ENCODE data around the gene DDHD1. TPM values are rescaled to one million over a fixed set of nuclear protein-coding genes. Genes with fewer than 3 reads are reported as not detected.
"Not testable (repeated sequence)": the region's sequence is repeated elsewhere in the genome, so short reads cannot be mapped to it uniquely, and the experiment has no call there.

DDHD1 gene
- total and polyA plus RNA-seq, 2 experiments from 2014 or later = 10.5 to 15.8 TPM

DNA sequence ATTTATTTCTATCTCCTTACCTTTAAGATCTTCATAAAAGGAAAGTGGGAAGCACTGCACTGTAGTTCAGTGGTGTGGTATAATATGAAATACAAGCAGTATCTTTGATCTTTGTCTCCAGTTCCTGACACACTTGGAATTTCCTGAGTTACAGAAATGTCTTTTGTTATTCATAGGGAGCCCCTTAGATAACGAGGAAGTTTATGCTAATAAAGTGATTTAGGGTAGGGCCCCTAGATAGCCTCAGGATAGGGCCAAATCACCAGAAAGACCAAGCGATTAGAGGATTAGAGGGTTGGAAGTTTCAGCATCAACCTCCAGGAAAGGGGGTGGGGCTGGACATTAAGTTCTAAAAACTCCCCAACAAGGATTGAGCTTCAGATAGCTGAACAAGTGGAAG, 29.9 kb upstream of the DDHD1 start:
- Histone ChIP-seq H3K27ac (no peak overlapping the region), H3K4me3 (no peak overlapping the region), H3K27me3 (replicated peaks; ENCODE audit: insufficient read depth) (no peaks in the 10 kb centered on the region), H2AFZ (no peak overlapping the region), H3K9me3 (ENCODE audit: low read depth) (no peaks in the 10 kb centered on the region), H3K9me2 (ENCODE audit: insufficient read depth) (no peaks in the 10 kb centered on the region), H3K4me1 (ENCODE audit: insufficient read depth) (0 out of 2 replicates have a peak, but pooled peaks cover 2% of the 10 kb centered on the region), H4K20me1 (ENCODE audit: insufficient read depth) (no peaks in the 10 kb centered on the region), H3K36me3 (ENCODE audit: low read depth) (no peaks in the 10 kb centered on the region), H3K4me2 (ENCODE audit: unreplicated experiment) (no peak overlapping the region), H3F3A (ENCODE audit: insufficient read depth) (no peaks in the 10 kb centered on the region), H3K79me2 (ENCODE audit: insufficient read depth) (no peaks in the 10 kb centered on the region), H3K9ac (no peak overlapping the region)
- TF ChIP-seq EZH2phosphoT487 (IDR thresholded peaks at IDR 0.05; ENCODE audit: insufficient read depth, low read depth) = no peak
- TF ChIP-seq EZH2 (IDR thresholded peaks at IDR 0.05; ENCODE audit: insufficient read depth, poor library complexity, severe bottlenecking) = no peak
- in situ Hi-C loops (cut with MboI) = no loop called here
- WGBS, 2 experiments (ENCODE audit: low coverage in 1 of 2, low lambda C conversion rate in 2 of 2, missing lambda C conversion rate in 2 of 2) = 63 to 77% methylated on average over 2 of the region's 2 CpGs
- DNase-seq = no peak

DNA sequence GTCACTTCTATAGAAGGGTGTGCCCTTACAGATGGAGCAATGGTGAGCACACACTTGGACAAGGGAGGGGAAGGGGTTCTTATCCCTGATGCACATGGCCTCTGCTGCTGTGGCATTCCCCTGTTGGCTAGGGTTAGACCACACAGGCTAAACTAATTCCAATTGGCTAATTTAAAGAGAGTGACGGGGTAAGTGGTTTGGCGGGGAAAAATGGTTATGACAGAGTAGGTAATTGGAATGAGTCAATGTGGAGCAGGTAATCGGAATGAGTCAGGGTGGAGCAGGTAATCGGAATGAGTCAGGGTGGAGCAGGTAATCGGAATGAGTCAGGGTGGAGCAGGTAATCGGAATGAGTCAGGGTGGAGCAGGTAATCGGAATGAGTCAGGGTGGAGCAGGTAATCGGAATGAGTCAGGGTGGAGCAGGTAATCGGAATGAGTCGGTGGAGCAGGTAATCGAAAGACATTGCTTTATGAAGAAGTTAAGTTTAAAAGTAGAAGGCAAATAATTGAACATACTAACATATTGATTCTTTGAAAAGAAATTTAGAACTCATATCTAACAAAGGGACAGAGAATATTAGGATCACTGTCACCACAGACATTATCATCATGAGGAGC, 28.4 kb upstream of the DDHD1 start:
- H3K9ac ChIP-seq; H2AFZ ChIP-seq; H3K4me1 ChIP-seq (ENCODE audit: insufficient read depth); H3K9me2 ChIP-seq (ENCODE audit: insufficient read depth); H3K27ac ChIP-seq; H3K4me2 ChIP-seq (ENCODE audit: unreplicated experiment); H4K20me1 ChIP-seq (ENCODE audit: insufficient read depth); H3K36me3 ChIP-seq (ENCODE audit: low read depth); DNase-seq; H3F3A ChIP-seq (ENCODE audit: insufficient read depth); H3K27me3 ChIP-seq (replicated peaks; ENCODE audit: insufficient read depth); H3K9me3 ChIP-seq (ENCODE audit: low read depth); H3K4me3 ChIP-seq; H3K79me2 ChIP-seq (ENCODE audit: insufficient read depth); in situ Hi-C loops (cut with MboI): not testable (repeated sequence)
- WGBS, 2 experiments (ENCODE audit: low coverage in 1 of 2, low lambda C conversion rate in 2 of 2, missing lambda C conversion rate in 2 of 2) = 86 to 89% methylated on average over 9 to 11 of the region's 11 CpGs

DNA sequence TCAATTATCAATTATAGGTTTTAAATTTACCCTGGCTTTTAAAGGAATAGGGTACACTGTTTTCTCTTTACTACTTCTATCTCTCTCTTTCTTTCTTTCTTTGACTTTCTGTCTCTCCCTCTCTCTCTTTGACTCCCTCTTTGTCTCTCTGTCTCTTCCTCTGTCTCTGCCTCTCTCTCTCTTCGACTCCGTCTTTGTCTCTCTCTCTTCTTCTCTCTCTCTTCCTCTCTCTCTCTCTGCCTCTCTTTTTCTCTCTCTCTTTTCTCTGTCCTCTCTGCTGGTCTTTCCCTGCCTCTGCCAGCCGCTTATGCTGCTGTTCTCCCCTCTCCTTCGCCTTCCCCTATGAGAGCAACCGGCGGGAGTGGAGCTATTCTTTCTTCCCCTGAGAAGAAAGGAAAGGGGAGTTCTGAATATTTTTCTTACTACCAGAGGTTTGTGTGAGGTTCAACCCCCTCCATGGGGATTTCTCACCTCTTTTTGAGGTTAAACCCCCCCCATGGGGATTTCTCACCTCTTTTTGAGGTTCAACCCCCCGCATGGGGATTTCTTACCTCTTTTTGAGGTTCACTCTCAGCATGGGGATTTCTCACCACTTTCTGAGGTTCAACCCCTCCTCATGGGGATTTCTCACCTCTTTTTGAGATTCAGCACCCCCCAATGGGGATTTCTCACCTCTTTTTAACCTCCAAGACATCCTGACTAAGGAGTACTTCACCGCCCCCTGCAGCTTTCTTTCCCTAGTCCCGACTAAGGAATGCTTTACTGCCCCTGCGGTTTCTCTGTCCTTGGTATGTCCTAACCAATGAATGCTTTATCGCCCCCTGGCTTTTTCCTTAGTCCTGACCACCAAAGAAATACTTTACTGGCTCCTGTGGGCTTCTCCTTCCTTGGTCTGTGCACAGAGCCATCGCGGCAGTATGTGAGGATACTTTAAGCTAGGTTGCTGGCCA, 27.4 kb upstream of the DDHD1 start:
- Histone ChIP-seq H2AFZ (no peak overlapping the region), H3K9ac (no peak overlapping the region), H3K9me3 (ENCODE audit: low read depth) (no peaks in the 10 kb centered on the region), H3K27ac (no peak overlapping the region), H3F3A (ENCODE audit: insufficient read depth) (no peaks in the 10 kb centered on the region), H3K4me1 (ENCODE audit: insufficient read depth) (0 out of 2 replicates have a peak, but pooled peaks cover 2% of the 10 kb centered on the region), H4K20me1 (ENCODE audit: insufficient read depth) (no peaks in the 10 kb centered on the region), H3K27me3 (replicated peaks; ENCODE audit: insufficient read depth) (no peaks in the 10 kb centered on the region), H3K79me2 (ENCODE audit: insufficient read depth) (no peaks in the 10 kb centered on the region), H3K36me3 (ENCODE audit: low read depth) (no peaks in the 10 kb centered on the region), H3K9me2 (ENCODE audit: insufficient read depth) (no peaks in the 10 kb centered on the region), H3K4me2 (ENCODE audit: unreplicated experiment) (no peak overlapping the region), H3K4me3 (no peak overlapping the region)
- 88 to 93% methylated on average over 13 of the region's 13 CpGs for WGBS, 2 experiments (ENCODE audit: low coverage in 1 of 2, low lambda C conversion rate in 2 of 2, missing lambda C conversion rate in 2 of 2)
- in situ Hi-C loops (cut with MboI) = no loop called here
- peak; percentile 20 for DNase-seq
- no peak for TF ChIP-seq EZH2phosphoT487 (IDR thresholded peaks at IDR 0.05; ENCODE audit: insufficient read depth, low read depth)
- no peak for TF ChIP-seq EZH2 (IDR thresholded peaks at IDR 0.05; ENCODE audit: insufficient read depth, poor library complexity, severe bottlenecking)

DNA sequence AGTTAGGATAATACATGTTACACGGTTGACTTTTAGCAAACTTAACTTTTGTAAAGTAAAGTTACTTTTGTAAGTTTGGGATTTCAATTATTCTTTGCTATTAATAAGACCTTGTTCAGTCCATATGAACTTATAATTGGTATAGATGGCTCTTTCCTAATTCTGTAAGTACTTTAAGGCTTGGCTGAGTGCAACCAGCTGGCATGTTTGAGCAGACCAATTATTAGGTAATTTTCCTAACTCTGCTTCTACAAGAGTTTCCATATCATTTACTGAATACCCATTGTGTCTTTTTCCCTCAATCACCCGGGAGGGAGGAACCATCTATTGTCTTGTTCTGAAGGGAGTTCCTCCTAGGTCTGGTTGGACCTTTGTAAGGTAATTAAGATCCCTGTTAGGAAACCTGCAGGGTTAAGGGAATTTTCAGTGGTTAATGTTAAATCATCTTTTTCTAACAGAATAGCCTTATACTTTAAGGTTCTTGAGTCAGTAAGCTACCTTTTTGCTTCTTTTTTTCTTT, 26.4 kb upstream of the DDHD1 start:
- H3K4me2 ChIP-seq (ENCODE audit: unreplicated experiment); H3K79me2 ChIP-seq (ENCODE audit: insufficient read depth); H3K4me1 ChIP-seq (ENCODE audit: insufficient read depth); DNase-seq; in situ Hi-C loops (cut with MboI); H4K20me1 ChIP-seq (ENCODE audit: insufficient read depth); H3K9me3 ChIP-seq (ENCODE audit: low read depth); H3K27ac ChIP-seq; H3K9me2 ChIP-seq (ENCODE audit: insufficient read depth); H3K27me3 ChIP-seq (replicated peaks; ENCODE audit: insufficient read depth); H3K9ac ChIP-seq; H2AFZ ChIP-seq; H3K4me3 ChIP-seq; H3K36me3 ChIP-seq (ENCODE audit: low read depth); H3F3A ChIP-seq (ENCODE audit: insufficient read depth): not testable (repeated sequence)
- WGBS, 2 experiments (ENCODE audit: low coverage in 1 of 2, low lambda C conversion rate in 2 of 2, missing lambda C conversion rate in 2 of 2) = 76 to 87% methylated on average over 2 of the region's 2 CpGs

Data from GM23248 (cell line).